ENCODE data around the gene KRTAP4-12.

GRCh38 chr17:41121742-41122141 is 2.2 kb downstream of the KRTAP4-12 start:
- TF ChIP-seq EZH2 (IDR thresholded peaks at IDR 0.05) = no peak
- TF ChIP-seq POLR2AphosphoS5 (IDR thresholded peaks at IDR 0.05; ENCODE audit: borderline replicate concordance, low read depth, low read length) = no peak
- no peak for TF ChIP-seq FOXP2 (optimal IDR thresholded peaks at IDR 0.05; ENCODE audit: control extremely low read depth, extremely low read length, insufficient read depth)

Measured in SK-N-MC (cell line).